H1 (cell line): ENCODE results near the gene TIAM2. TPM values are rescaled to one million over a fixed set of nuclear protein-coding genes. Genes with fewer than 3 reads are reported as not detected.

Source experiments
- CTCF ChIA-PET: fragments of 300-600 bp; sonication (Branson Sonifier 250); formaldehyde crosslinking; loops from one replicate; lab custom pipeline; 2021; ENCODE audit not compliant: partially characterized antibody; lab: Charles Lee
- POLR2A ChIA-PET: fragments of 300-600 bp; sonication (Branson Sonifier 250); formaldehyde crosslinking; loops from one replicate; lab custom pipeline; 2021; ENCODE audit warnings: inconsistent platforms; ENCODE audit not compliant: partially characterized antibody; lab: Charles Lee
- DNase-seq, 2 experiments: peaks; one replicate each; pipeline versions ENCODE4 v3.0.0 to v3.0.0-alpha.2; 2010 to 2022; ENCODE audit warnings: low spot score in 2 of 2, low read depth in 1 of 2, mixed read lengths in 1 of 2
- FAIRE-seq: peaks from 2 replicates; lab custom pipeline; 2011; peaks lifted over from hg19 to GRCh38; lab: Jason Lieb, UNC
- H2AFZ ChIP-seq: 2 replicates; pipeline ENCODE4 v1.8.1; 2012; ENCODE audit warnings: low read length, inconsistent platforms
- H2AK5ac ChIP-seq: 2 replicates; pipeline ENCODE4 v1.6.1; 2013; ENCODE audit warnings: low read depth, low read length
- H2BK120ac ChIP-seq: replicated peaks from 2 replicates; pipeline ENCODE3; 2013; ENCODE audit warnings: low read depth, low read length, inconsistent platforms
- H2BK12ac ChIP-seq: 2 replicates; pipeline ENCODE4 v1.6.1; 2013; ENCODE audit warnings: low read depth, low read length
- H2BK15ac ChIP-seq: 2 replicates; pipeline ENCODE4 v1.6.1; 2013; ENCODE audit warnings: low read length
- H2BK20ac ChIP-seq: 2 replicates; pipeline ENCODE4 v1.6.1; 2013; ENCODE audit warnings: low read length
- H2BK5ac ChIP-seq: 2 replicates; pipeline ENCODE4 v1.6.1; 2013; ENCODE audit warnings: low read depth, low read length
- H3K14ac ChIP-seq: 2 replicates; pipeline ENCODE4 v1.6.1; 2013; ENCODE audit warnings: inconsistent platforms; ENCODE audit not compliant: insufficient read length
- H3K18ac ChIP-seq: 2 replicates; pipeline ENCODE4 v1.6.1; 2013; ENCODE audit warnings: low read length; ENCODE audit errors: extremely low read depth
- H3K23ac ChIP-seq: 2 replicates; pipeline ENCODE4 v1.6.1; 2013; ENCODE audit warnings: inconsistent platforms; ENCODE audit not compliant: insufficient read length
- H3K23me2 ChIP-seq: 2 replicates; pipeline ENCODE4 v1.6.1; 2013; ENCODE audit warnings: low read depth, low read length
- H3K27ac ChIP-seq: 2 replicates; pipeline ENCODE4 v1.6.1; 2011; ENCODE audit warnings: low read depth, low read length, inconsistent platforms
- H3K27me3 ChIP-seq, 4 experiments: replicated peaks in 1 of 4; 1 replicate in 1 of 4; 2 replicates in 3 of 4; pipeline versions ENCODE4 v1.6.1 to v1.8.1; 2011 to 2013; ENCODE audit warnings: low read length in 3 of 4, mild to moderate bottlenecking in 3 of 4, inconsistent platforms in 2 of 4, mixed read lengths in 2 of 4, moderate library complexity in 1 of 4; ENCODE audit not compliant: control insufficient read depth in 3 of 4, insufficient read depth in 3 of 4; ENCODE audit errors: extremely low read depth in 1 of 4
- H3K36me3 ChIP-seq, 4 experiments: 2 replicates each; pipeline versions ENCODE4 v1.6.1 to v1.8.1; 2011 to 2013; ENCODE audit warnings: mild to moderate bottlenecking in 4 of 4, low read length in 3 of 4, moderate library complexity in 2 of 4, control low read depth in 1 of 4, inconsistent platforms in 1 of 4; ENCODE audit not compliant: insufficient read depth in 4 of 4, control insufficient read depth in 2 of 4
- H3K4ac ChIP-seq: replicated peaks from 2 replicates; pipeline ENCODE3; 2013; ENCODE audit warnings: low read length, low read depth, mixed read lengths, inconsistent platforms; ENCODE audit not compliant: insufficient read length
- H3K4me1 ChIP-seq, 4 experiments: replicated peaks in 1 of 4; 1 replicate in 1 of 4; 2 replicates in 3 of 4; pipeline versions ENCODE4 v1.6.1 to v1.8.1; 2011 to 2013; ENCODE audit warnings: low read length in 3 of 4, inconsistent platforms in 2 of 4, mixed read lengths in 1 of 4; ENCODE audit not compliant: insufficient read depth in 4 of 4, control insufficient read depth in 3 of 4
- H3K4me2 ChIP-seq, 2 experiments: 2 replicates each; pipeline versions ENCODE4 v1.6.1 to v1.8.1; 2011 to 2013; ENCODE audit warnings: low read depth in 2 of 2, low read length in 2 of 2, control low read depth in 1 of 2, inconsistent platforms in 1 of 2, mild to moderate bottlenecking in 1 of 2; ENCODE audit not compliant: insufficient read depth in 1 of 2
- H3K4me3 ChIP-seq, 4 experiments: fragments of 200-600, 300-600 bp in 1 of 4; sonication (generic), shearing (Covaris generic), sonication (Bioruptor Twin) in 1 of 4; 2 replicates each; pipeline versions ENCODE4 v1.5.1 to v1.8.1; 2011 to 2016; ENCODE audit warnings: low read length in 4 of 4, low read depth in 3 of 4, control low read depth in 2 of 4, inconsistent platforms in 2 of 4, mild to moderate bottlenecking in 2 of 4, mixed read lengths in 1 of 4, moderate library complexity in 1 of 4; ENCODE audit not compliant: insufficient read depth in 2 of 4; ENCODE audit errors: extremely low read depth in 1 of 4
- H3K56ac ChIP-seq: replicated peaks from 2 replicates; pipeline ENCODE3; 2013; ENCODE audit warnings: low read depth, mild to moderate bottlenecking, mixed read lengths, low read length, inconsistent platforms; ENCODE audit not compliant: insufficient read length
- H3K79me1 ChIP-seq: 2 replicates; pipeline ENCODE4 v1.6.1; 2013; ENCODE audit warnings: low read depth, low read length, control low read depth
- H3K79me2 ChIP-seq, 2 experiments: 2 replicates each; pipeline versions ENCODE4 v1.6.1 to v1.8.1; 2012 to 2013; ENCODE audit warnings: low read length in 2 of 2, mild to moderate bottlenecking in 2 of 2, inconsistent platforms in 1 of 2; ENCODE audit not compliant: insufficient read depth in 2 of 2, control insufficient read depth in 1 of 2
- H3K9ac ChIP-seq, 4 experiments: replicated peaks in 1 of 4; 1 replicate in 1 of 4; 2 replicates in 3 of 4; pipeline versions ENCODE4 v1.6.1 to v1.8.1; 2011 to 2013; ENCODE audit warnings: low read depth in 3 of 4, low read length in 3 of 4, control low read depth in 2 of 4, mild to moderate bottlenecking in 2 of 4, moderate library complexity in 2 of 4, inconsistent platforms in 1 of 4; ENCODE audit errors: extremely low read depth in 1 of 4
- H3K9me3 ChIP-seq, 2 experiments: 2 replicates each; pipeline versions ENCODE4 v1.6.1 to v1.8.1; 2012 to 2013; ENCODE audit warnings: mild to moderate bottlenecking in 2 of 2, moderate library complexity in 2 of 2, control low read depth in 1 of 2, inconsistent platforms in 1 of 2, low read depth in 1 of 2, low read length in 1 of 2, mixed read lengths in 1 of 2; ENCODE audit not compliant: insufficient read depth in 2 of 2
- H4K20me1 ChIP-seq, 2 experiments: replicated peaks in 1 of 2; 2 replicates each; pipeline versions ENCODE3 to v1.8.1; 2011 to 2013; ENCODE audit warnings: inconsistent platforms in 2 of 2, low read length in 2 of 2, mild to moderate bottlenecking in 1 of 2; ENCODE audit not compliant: insufficient read depth in 2 of 2, control insufficient read depth in 1 of 2
- H4K5ac ChIP-seq: 2 replicates; pipeline ENCODE4 v1.6.1; 2013; ENCODE audit warnings: low read length, low read depth, mixed read lengths, inconsistent platforms; ENCODE audit not compliant: insufficient read length
- H4K8ac ChIP-seq: 2 replicates; pipeline ENCODE4 v1.8.0; 2013; ENCODE audit warnings: mild to moderate bottlenecking, moderate library complexity, low read length, inconsistent platforms; ENCODE audit not compliant: insufficient read depth; ENCODE audit errors: extremely low read depth
- H4K91ac ChIP-seq: replicated peaks from 2 replicates; pipeline ENCODE3; 2013; ENCODE audit warnings: low read length, mixed read lengths, inconsistent platforms; ENCODE audit not compliant: insufficient read length
- ATF2 ChIP-seq: IDR thresholded peaks from 2 replicates; pipeline ENCODE4 v1.6.1; 2012; ENCODE audit warnings: low read length, inconsistent platforms
- BCL11A ChIP-seq, 2 experiments: IDR thresholded peaks; one replicate each; pipeline ENCODE4 v1.6.1; 2011; ENCODE audit warnings: low read depth in 2 of 2, low read length in 2 of 2, mild to moderate bottlenecking in 2 of 2
- CREB1 ChIP-seq: IDR thresholded peaks from 2 replicates; pipeline ENCODE4 v1.6.1; 2012; ENCODE audit warnings: inconsistent platforms
- EGR1 ChIP-seq: IDR thresholded peaks from 2 replicates; pipeline ENCODE4 v1.6.1; 2011; ENCODE audit warnings: low read depth, low read length, borderline replicate concordance
- GTF2F1 ChIP-seq: IDR thresholded peaks from 2 replicates; pipeline ENCODE4 v1.6.1; 2012; ENCODE audit warnings: low read depth, low read length, improper control_type of control experiment, borderline replicate concordance
- KDM1A ChIP-seq: fragments of 200-600, 300-600 bp; sonication (generic); IDR thresholded peaks from 2 replicates; pipeline ENCODE4 v1.7.1; 2016; ENCODE audit warnings: mild to moderate bottlenecking, low read length, borderline replicate concordance
- NRF1 ChIP-seq: IDR thresholded peaks from 2 replicates; pipeline ENCODE4 v1.6.1; 2011; ENCODE audit warnings: mild to moderate bottlenecking, low read depth, low read length, improper control_type of control experiment
- SAP30 ChIP-seq: fragments of 300-600 bp; sonication (generic); IDR thresholded peaks from 2 replicates; pipeline ENCODE4 v1.7.1; 2012; ENCODE audit warnings: low read length, moderate library complexity, mild to moderate bottlenecking, inconsistent platforms; ENCODE audit not compliant: insufficient read depth, insufficient replicate concordance
- TBP ChIP-seq: IDR thresholded peaks from 2 replicates; pipeline ENCODE4 v1.6.1; 2011; ENCODE audit warnings: low read depth, low read length, improper control_type of control experiment
- TEAD4 ChIP-seq: IDR thresholded peaks from 2 replicates; pipeline ENCODE4 v1.6.1; 2012; ENCODE audit warnings: low read depth, low read length, inconsistent platforms, mixed read lengths
- WGBS, 2 experiments: shearing (Covaris generic) in 1 of 2; methylation state at CpG; one replicate each; pipeline versions ENCODE4 v1.1.6 to v1.1.7; 2013 to 2015; ENCODE audit warnings: low lambda C conversion rate in 2 of 2, mixed read lengths in 2 of 2, inconsistent platforms in 1 of 2, low coverage in 1 of 2, missing lambda C conversion rate in 1 of 2; ENCODE audit not compliant: insufficient replicate concordance in 2 of 2, insufficient coverage in 1 of 2, insufficient read length in 1 of 2; ENCODE audit errors: extremely low coverage in 1 of 2, missing lambda C conversion rate in 1 of 2; 5-methylcytosine and 5-hydroxymethylcytosine counted together
- polyA plus RNA-seq, 7 experiments: library from polyadenylated mRNA; depleted of rRNA in 3 of 7; stranded (reverse) in 5 of 7; unstranded in 2 of 7; fragments of >200 nt in 5 of 7; fragments of 200-250 nt in 2 of 7; gene quantifications; 1 replicate in 5 of 7; 2 replicates in 1 of 7; 4 replicates in 1 of 7; pipeline versions ENCODE4 v1.2.1 to v1.2.3, GENCODE V29; 2011 to 2013; ENCODE audit warnings: missing spikeins in 2 of 7, mixed read lengths in 2 of 7
- total RNA-seq: library from RNA; stranded (reverse); fragmentation: NEBNext Ultra II Directional; extraction: Animal tissue kit (Norgen Biotek cat#: 25700); gene quantifications from 2 replicates; pipeline ENCODE4 v1.2.1, GENCODE V29; 2021

TIAM2 gene
- total and polyA plus RNA-seq, 2 of the 8 experiments (the other 6 are each of a cell fraction or from before 2014, with no cell fraction given): 7.4 to 23.9 TPM

GRCh38 chr6:154953644-154954043 lies 41.5 kb upstream of the TIAM2 start:
- H2BK15ac ChIP-seq: no peak overlapping the region
- 90% methylated on average over 11 of the region's 11 CpGs; no CpG with 5 or more reads in 1 of the 2 experiments for WGBS, 2 experiments
- TF ChIP-seq EGR1 (no peak), ATF2 (no peak), NRF1 (no peak), TBP (no peak), TEAD4 (no peak), BCL11A (IDR thresholded peaks at IDR 0.05; ENCODE audit: low read depth in 2 of 2, low read length in 2 of 2) (no peak), CREB1 (no peak), SAP30 (no peak), KDM1A (no peak), GTF2F1 (no peak)

More at GRCh38 chr6:154953644-154954043, 41.5 kb upstream of the TIAM2 start:
- Histone ChIP-seq H2AK5ac (no peak overlapping the region), H3K23me2 (no peaks in the 10 kb centered on the region), H3K79me1 (no peaks in the 10 kb centered on the region; the same call in 1 of the 2 replicates), H3K9ac (no peak overlapping the region), H4K5ac (no peak overlapping the region), H3K36me3 (no peaks in the 10 kb centered on the region), H3K4me3 (no peak overlapping the region), H3K14ac (no peak overlapping the region), H2AFZ (no peak overlapping the region), H4K91ac (no peak overlapping the region), H2BK12ac (no peak overlapping the region), H3K23ac (no peak overlapping the region), H2BK20ac (no peak overlapping the region), H3K79me2 (no peaks in the 10 kb centered on the region), H3K27ac (no peak overlapping the region), H2BK5ac (no peak overlapping the region), H4K20me1 (no peaks in the 10 kb centered on the region), H2BK120ac (no peak overlapping the region), H4K8ac (no peak overlapping the region), H3K4me1 (no peaks in the 10 kb centered on the region), H3K56ac (no peak overlapping the region), H3K18ac (no peak overlapping the region), H3K9me3 (no peaks in the 10 kb centered on the region), H3K27me3 (no peaks in the 10 kb centered on the region), H3K4me2 (no peak overlapping the region), H3K4ac (no peak overlapping the region)
- CTCF ChIA-PET: interaction anchor here (0.7 to 3.9 kb wide), 5 partner anchors 11 to 243 kb away, joined by 3 to 18 read pairs (median 5); no protein-coding TSS in a partner anchor
- no peak for FAIRE-seq
- no peak for DNase-seq
- POLR2A ChIA-PET: interaction anchor here (0.8 kb wide), 1 partner anchor 12 kb away, joined by 3 read pairs; no protein-coding TSS in a partner anchor
